ENCODE data around the gene CSGALNACT2.

CSGALNACT2 gene

DNA sequence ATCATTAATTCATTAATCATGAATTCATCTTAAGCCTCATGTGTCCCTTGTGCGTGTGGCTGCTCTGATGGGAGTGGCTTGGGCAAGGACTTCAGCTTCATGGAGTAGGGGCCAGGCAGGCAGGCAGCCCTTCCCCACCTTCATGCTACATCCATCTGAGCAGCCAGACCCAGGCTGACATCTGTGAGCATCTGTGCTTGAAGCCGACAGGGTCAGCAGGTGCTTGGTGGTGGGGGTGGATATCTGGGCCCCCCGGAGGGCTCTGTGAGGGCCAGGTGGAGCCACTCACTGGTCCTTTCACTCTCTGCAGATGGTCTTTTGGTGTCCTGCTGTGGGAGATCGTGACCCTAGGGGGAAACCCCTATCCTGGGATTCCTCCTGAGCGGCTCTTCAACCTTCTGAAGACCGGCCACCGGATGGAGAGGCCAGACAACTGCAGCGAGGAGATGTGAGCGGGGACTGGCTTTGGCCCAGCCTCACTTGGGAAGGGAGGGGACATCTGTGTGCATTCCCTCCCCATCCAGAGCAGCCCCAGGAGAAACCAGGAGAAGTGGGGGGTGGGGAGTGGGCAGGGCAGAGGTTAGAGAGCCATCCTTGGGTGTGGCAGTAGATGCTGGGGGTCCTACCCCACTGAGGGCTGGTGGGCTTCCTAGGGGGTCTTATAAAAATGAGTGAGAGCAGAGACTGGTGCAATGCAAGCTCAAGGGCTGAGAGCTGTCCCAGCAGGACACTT lies 14.7 kb upstream of the CSGALNACT2 start:
- DNase-seq (ENCODE audit: low read depth in 4 of 4, low spot score in 1 of 4), result no peak

DNA sequence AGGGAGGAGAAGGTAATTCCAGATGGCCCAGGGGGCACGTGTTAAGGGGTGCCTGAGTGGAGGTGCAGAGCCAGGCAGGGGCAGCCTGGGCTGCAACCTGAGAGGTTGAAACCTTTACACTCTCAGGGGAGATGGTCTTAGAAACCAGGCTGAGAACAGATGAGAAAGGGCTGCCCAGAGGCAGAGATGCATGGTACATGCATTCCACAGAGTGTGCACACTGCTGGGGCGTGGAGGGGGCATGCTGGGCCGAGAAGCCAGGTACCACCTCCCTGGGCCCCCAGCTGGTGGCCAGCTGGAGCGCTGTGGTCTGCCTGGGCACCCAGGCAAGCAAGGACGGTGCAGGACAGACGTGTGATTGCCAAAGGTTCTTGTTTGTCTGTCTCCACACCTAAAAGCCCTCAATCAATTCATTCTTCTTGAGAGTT lies 14.1 kb upstream of the CSGALNACT2 start:
- no peak for DNase-seq (ENCODE audit: low read depth in 4 of 4, low spot score in 1 of 4)

DNA sequence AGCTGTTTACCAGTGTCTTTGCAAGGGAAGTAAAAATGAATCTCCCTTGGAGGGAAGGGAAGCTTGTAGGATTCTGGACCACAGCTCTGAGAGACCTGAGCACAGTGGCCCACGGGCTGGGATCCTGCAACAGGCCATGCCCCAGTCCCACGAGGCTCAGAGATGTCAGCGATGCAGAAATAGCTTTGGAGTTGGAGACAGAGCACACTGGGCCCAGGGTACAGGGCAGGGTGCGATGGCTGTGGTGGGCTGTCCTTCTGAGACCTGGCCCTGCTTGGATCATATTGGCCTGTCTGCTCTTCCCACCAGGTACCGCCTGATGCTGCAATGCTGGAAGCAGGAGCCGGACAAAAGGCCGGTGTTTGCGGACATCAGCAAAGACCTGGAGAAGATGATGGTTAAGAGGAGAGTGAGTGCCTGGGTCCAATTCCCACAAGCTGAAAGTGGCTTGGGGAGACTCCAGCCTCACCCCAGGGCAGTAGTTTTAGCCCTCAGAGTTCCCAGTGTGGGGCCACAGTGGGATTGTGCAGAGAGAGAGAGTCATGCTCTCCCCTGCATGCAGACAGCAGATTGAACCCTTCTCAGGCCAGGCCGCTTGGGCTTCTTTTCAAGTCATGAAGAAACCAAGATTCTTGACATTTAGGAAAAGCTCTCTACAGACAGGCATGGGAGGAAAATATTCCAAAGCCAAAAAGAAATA lies 13.5 kb upstream of the CSGALNACT2 start:
- no peak for DNase-seq (ENCODE audit: low read depth in 4 of 4, low spot score in 1 of 4)

DNA sequence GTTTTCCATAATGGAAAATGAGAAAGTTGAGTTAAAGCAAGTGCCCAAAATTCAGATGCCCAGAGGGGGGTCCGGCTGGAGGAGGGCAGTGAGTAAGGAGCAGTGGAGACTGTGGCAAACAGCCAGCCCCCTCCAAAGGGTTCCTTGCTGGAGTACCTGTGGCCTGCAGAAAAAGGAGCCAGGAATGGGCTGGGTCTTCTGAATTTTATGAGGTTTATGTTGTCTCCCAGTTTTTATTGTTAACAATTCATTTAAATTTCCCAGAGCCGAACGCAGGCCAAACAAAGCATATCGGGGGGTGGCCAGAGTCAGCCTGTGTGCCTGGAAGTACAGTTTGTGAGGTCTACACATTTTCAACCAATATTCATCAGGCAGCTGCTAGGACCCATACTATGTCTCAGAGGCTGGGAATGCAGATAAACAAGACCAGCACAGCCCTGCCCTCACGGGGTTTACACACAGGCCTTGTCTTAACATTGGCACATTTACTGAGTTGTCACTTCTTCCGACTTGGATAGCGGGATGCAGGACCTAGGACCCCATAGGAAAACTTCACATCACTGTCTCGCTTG lies 12.9 kb upstream of the CSGALNACT2 start:
- DNase-seq (ENCODE audit: low read depth in 4 of 4, low spot score in 1 of 4), result no peak

DNA sequence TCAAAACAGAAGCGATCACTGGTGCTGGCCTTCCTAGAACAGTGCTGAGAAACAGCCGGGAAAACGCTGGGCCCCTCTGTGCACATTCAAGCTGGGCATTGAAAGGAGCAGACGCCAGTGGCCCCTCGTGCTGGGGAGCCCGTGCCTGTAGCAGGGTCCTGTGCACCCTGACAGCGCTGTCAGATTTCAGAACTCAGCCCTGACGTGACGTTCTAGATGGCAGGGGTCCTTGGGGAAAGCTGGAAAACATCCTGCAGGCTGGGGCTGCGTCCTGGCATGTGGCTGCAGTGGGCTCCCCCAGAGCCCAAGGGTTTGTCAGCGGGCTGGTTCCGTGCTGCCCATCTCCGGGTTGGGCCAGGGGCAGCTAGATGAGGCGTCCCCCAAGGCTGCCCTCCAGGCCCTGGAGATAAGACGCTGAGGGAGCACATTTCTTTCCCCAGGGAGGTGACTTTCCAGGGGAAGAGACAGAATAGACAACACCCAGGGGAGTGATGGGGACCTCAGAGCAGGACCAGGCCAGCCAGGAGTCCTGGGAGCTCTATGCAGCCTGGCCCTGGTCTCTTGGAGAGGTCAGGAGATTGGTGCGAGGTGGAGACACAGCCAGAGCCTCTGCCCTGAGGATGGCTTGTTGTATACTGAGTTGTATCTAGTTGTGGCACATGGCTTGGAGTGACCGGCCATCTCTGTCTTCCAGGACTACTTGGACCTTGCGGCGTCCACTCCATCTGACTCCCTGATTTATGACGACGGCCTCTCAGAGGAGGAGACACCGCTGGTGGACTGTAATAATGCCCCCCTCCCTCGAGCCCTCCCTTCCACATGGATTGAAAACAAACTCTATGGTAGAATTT lies 12.1 kb upstream of the CSGALNACT2 start:
- no peak for DNase-seq (ENCODE audit: low read depth in 4 of 4, low spot score in 1 of 4)

DNA sequence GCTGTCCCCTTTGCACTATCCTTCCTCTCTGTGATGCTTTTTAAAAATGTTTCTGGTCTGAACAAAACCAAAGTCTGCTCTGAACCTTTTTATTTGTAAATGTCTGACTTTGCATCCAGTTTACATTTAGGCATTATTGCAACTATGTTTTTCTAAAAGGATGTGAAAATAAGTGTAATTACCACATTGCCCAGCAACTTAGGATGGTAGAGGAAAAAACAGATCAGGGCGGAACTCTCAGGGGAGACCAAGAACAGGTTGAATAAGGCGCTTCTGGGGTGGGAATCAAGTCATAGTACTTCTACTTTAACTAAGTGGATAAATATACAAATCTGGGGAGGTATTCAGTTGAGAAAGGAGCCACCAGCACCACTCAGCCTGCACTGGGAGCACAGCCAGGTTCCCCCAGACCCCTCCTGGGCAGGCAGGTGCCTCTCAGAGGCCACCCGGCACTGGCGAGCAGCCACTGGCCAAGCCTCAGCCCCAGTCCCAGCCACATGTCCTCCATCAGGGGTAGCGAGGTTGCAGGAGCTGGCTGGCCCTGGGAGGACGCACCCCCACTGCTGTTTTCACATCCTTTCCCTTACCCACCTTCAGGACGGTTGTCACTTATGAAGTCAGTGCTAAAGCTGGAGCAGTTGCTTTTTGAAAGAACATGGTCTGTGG lies 11.4 kb upstream of the CSGALNACT2 start:
- no peak for DNase-seq (ENCODE audit: low read depth in 4 of 4, low spot score in 1 of 4)

DNA sequence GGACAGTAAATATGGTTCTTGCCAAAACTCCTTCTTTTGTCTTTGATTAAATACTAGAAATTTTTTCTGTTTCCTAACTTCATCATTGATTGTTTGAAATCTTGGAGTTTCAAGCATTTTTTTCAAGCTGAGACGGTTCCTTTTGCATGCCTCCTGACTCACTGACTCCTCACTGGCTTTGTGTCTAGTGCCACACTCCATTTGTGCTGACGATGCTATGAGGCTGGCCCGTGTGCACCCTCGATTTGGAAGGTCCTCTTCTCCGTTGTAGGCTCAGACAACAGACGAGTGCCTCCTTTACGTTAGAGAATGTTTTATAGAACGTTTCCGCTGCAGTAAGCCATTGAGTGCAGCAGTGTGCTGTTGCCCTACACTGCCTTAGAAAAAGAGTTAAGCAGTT lies 10.8 kb upstream of the CSGALNACT2 start:
- DNase-seq (ENCODE audit: low read depth in 4 of 4, low spot score in 1 of 4), result no peak

DNA sequence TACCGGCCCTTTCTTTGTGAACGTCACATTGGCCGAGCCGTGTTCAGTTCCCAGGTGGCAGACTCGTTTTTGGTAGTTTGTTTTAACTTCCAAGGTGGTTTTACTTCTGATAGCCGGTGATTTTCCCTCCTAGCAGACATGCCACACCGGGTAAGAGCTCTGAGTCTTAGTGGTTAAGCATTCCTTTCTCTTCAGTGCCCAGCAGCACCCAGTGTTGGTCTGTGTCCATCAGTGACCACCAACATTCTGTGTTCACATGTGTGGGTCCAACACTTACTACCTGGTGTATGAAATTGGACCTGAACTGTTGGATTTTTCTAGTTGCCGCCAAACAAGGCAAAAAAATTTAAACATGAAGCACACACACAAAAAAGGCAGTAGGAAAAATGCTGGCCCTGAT lies 9.9 kb upstream of the CSGALNACT2 start:
- no peak for DNase-seq (ENCODE audit: low read depth in 4 of 4, low spot score in 1 of 4)

DNA sequence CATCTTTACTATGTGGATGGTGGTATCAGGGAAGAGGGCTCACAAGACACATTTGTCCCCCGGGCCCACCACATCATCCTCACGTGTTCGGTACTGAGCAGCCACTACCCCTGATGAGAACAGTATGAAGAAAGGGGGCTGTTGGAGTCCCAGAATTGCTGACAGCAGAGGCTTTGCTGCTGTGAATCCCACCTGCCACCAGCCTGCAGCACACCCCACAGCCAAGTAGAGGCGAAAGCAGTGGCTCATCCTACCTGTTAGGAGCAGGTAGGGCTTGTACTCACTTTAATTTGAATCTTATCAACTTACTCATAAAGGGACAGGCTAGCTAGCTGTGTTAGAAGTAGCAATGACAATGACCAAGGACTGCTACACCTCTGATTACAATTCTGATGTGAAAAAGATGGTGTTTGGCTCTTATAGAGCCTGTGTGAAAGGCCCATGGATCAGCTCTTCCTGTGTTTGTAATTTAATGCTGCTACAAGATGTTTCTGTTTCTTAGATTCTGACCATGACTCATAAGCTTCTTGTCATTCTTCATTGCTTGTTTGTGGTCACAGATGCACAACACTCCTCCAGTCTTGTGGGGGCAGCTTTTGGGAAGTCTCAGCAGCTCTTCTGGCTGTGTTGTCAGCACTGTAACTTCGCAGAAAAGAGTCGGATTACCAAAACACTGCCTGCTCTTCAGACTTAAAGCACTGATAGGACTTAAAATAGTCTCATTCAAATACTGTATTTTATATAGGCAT lies 9.1 kb upstream of the CSGALNACT2 start:
- DNase-seq (ENCODE audit: low read depth in 4 of 4, low spot score in 1 of 4), result no peak

DNA sequence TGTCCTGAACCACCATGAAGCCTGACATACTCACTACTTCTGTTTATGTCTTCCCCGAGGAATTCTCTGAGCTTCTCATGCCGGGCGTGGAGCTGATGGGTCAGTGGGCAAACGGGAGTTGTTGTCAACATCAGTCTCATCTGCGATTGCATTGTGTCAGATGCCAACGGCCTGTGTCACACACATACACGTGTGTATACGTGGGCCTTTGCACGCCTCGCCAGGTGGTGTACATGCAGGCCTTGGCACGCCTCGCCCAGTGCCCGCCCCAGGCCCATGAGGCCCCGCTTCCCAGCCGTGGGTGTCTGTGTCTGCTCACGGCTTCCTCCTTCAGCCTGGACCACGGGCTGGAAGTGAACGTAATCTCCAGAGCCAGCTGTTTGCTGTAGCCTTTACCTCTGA lies 7.5 kb upstream of the CSGALNACT2 start:
- no peak for DNase-seq (ENCODE audit: low read depth in 4 of 4, low spot score in 1 of 4)

DNA sequence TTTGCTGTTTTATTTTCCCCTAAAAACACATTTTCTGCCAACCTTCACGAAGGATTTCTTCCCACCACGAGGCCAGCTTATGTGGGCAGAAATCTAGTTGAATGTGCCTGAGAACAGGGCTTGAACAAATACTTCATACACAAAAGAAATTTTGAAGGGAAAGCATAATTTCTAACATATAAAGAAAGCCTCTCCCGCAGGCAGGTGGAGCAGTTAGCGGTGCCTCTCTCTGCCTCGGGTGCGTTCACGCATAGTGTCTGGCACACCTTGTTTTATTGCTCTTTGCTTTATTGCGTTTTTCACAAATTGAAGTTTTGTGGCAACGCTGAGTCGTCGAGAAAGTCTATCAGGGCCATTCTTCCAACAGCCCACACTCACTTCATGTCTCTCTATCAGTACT lies 7.0 kb upstream of the CSGALNACT2 start:
- DNase-seq (ENCODE audit: low read depth in 4 of 4, low spot score in 1 of 4), result no peak

DNA sequence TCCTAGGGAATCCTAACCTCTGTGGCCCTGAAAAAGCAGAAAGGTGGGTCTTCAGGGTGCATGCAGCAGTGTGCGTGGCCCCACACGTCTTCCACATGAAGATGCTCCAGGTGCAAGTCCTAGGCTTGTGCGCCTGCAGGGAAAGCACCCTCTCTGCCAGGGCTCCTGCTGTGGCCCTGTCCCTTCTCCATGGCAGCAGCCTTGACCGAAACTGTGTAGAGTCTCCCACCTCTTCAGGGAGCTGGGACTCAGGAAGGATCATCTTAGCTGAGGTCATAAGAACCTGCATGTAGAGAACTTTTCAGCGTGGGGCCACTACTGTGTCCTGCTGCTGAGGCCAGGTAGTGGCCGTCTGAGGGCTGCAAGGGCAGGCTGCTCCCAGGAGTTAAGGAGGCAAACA lies 6.3 kb upstream of the CSGALNACT2 start:
- no peak for DNase-seq (ENCODE audit: low read depth in 4 of 4, low spot score in 1 of 4)

DNA sequence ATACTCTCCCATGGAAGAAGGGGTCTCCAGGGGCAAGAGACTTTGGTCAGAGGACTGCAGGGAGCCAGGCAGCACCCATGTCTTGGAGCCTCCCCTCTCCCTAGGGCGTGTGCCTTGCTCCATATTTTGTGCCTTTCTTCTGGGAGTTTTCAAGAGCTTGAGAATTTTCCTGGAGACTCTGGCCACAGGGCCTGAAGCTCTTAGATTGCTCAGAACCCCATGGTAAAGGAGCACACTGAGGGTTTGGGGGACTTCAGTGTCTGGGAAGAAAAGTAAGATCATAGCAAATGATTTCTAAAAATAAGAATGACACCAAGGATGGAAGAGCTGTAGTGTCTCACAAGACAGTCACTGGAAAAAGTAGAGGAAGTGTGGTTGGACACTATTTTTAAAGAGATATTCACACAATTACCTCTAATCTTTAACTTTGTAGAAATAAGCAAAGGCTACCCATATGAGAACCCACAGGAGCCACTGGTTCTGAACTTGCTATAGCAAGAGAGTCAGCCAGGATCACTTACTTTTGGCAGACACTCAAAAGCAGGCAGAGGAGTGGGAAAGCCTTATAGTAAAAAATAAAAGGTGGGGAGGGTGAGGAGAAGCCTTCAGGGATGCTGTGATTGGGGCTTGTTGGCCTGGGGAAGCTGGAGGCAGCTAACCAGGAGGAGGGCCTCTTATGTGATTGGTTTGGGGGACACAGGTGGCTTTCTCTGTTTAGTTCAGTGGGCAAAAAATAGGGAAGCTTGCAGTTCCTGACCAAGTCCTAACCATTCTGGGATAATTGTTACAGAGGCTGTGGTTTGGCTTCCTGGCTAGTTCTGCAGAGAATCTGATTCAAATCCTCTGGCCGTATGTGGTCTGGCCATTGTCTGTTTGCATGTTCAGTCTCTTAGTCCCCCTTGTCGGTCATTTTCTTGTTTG lies 5.1 kb upstream of the CSGALNACT2 start:
- no peak for DNase-seq (ENCODE audit: low read depth in 4 of 4, low spot score in 1 of 4)

DNA sequence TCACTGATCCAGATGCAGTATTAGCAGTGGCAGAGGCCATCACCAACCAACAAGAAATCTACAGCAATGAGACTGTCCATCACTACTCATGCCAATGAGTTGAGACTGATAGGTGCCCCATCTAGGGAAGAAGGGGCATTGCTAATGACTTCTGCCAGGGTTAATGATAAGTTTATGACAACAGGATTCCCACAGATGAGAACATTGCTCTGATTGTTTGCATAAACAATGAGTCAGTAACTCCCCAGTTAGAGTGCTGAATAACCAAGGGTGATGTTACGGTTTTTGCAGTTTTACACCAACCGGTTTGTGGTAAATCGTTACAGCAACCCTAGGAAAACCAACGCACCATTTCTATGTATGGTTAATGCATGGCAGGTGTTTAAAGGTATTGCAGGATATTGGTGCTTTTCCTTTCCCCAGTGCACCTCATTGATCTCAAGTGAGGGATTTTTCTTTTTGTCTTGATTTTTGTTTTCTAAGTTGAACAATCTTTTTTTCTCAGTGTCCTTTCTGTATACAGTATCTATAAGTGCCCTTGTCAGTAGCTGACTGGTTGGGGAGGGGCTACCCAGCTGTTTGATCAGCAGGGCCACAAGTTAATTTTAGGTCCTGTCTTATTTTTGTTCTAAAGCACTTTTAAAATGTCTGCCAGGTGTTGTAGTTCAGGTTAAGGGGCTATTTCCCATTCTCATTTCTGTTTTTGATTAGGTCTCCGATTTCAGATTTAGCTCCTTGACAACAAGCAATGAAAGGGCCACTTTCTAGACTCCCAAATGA lies 3.9 kb upstream of the CSGALNACT2 start:
- DNase-seq (ENCODE audit: low read depth in 4 of 4, low spot score in 1 of 4), result no peak

DNA sequence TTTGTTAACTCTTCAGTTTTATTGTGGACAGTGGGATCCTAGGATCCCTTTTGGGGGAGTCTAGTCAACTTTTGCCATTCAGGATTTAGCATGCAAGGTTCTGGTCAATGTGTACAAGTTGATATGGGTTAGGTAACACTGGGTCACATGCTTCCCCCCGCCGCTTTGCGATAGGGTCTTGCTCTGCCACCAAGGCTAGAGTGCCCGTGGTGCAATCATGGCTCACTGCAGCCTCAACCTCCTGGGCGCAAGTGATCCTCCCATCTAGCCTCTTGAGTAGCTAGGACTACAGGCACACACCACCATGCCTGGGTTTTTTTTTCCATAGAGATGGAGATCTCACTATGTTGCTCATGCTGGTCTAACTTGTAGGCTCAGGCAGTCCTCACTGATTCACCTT lies 3.2 kb upstream of the CSGALNACT2 start:
- DNase-seq (ENCODE audit: low read depth in 4 of 4, low spot score in 1 of 4), result no peak

DNA sequence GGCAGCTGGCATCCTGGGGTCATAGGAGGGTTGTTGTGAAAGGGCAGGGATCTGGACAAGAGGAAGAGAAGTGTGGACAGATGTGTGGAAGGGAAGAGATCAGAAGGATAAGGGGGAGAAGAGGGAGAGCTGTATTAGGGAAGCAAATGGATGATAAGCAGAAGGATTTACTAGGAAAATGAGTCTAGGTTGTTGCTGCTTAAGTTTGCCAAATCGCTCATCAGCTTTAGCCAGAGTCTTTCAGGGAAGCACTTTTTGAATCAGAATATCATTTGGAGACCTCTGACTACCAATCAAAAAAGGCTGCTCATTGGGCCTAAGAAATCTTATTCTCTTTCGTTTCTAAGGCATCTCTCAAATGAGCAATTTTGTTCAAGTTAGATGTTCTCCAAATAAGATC lies 2.6 kb upstream of the CSGALNACT2 start:
- DNase-seq (ENCODE audit: low read depth in 4 of 4, low spot score in 1 of 4), result no peak

DNA sequence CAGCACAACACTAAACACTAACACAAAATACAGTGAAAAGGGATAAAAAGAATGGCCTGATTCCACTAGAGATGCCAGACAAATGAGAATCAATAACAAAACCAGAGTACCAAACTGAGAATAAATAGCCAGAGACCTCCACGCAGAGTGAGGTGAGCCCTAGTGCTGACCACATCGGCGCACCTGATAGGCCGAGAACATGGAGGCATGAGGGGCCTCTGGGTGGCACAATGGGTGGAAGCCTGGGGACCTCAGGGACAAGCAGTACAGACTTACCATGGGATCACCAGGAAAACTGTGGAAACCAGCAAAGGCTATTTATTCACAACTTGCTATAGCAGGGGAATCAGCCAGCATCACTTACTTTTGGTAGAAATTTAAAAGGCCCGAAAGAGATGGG lies 1.8 kb upstream of the CSGALNACT2 start:
- no peak for DNase-seq (ENCODE audit: low read depth in 4 of 4, low spot score in 1 of 4)

DNA sequence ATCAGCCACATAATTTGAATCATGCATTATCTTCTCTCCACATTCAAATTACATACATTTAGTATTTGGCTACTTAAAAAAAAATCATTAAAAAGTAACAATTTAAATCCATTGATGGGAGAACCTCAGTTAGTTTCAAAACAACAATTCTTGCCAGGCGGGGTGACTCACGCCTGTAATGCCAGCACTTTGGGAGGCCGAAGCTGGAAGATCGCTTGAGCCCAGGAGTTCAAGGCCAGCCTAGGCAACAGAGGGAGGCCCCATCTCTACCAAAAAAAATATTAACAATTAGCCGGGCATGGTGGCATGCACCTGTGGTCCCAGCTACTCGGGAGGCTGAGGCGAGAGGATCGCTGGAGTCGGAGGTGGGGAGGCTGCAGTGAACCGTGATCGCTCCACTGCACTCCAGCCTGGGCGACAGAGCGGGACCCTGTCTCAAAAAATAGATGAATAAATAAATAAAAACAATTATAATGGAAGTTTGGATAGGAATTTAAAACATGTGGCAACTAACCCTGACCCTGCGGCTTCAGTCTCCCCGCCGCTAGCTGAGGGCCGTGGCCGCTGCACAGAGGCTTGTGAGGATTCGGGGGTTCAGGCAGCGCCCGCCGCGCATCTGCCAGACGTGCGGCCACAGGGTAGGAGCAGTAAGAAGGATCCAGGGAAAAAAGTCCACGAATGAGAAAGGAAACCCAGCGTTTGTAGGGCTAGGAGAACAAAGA lies 1.1 kb upstream of the CSGALNACT2 start:
- no peak for DNase-seq (ENCODE audit: low read depth in 4 of 4, low spot score in 1 of 4)
